Keratinocyte (primary cell): ENCODE measurements around the gene MTM1. TPM values are rescaled to one million over a fixed set of nuclear protein-coding genes. Genes with fewer than 3 reads are reported as not detected.

Source experiments
- DNase-seq: peaks from one replicate; pipeline ENCODE4 v3.0.0-alpha.2; 2011; ENCODE audit warnings: low read depth, missing footprints, low spot score
- FAIRE-seq: peaks from 2 replicates; lab custom pipeline; 2011; peaks lifted over from hg19 to GRCh38; lab: Jason Lieb, UNC
- H2AFZ ChIP-seq: 2 replicates; pipeline ENCODE4 v1.6.0; 2012; ENCODE audit warnings: low read length, control low read depth, inconsistent platforms; ENCODE audit not compliant: control insufficient read depth
- H3K27ac ChIP-seq: 2 replicates; pipeline ENCODE4 v1.5.1; 2011; ENCODE audit warnings: low read length; ENCODE audit not compliant: control insufficient read depth, insufficient read depth
- H3K27me3 ChIP-seq: 3 replicates; pipeline ENCODE4 v1.6.0; 2011; ENCODE audit warnings: low read length; ENCODE audit not compliant: control insufficient read depth, insufficient read depth; ENCODE audit errors: extremely low read depth
- H3K36me3 ChIP-seq, 2 experiments: 2 replicates in 1 of 2; 3 replicates in 1 of 2; pipeline ENCODE4 v1.5.1; 2011; ENCODE audit warnings: low read length in 2 of 2, mild to moderate bottlenecking in 1 of 2; ENCODE audit not compliant: control insufficient read depth in 2 of 2, insufficient read depth in 2 of 2; ENCODE audit errors: extremely low read depth in 1 of 2
- H3K4me1 ChIP-seq: 3 replicates; pipeline ENCODE4 v1.5.1; 2011; ENCODE audit warnings: low read length; ENCODE audit not compliant: control insufficient read depth, insufficient read depth; ENCODE audit errors: extremely low read depth
- H3K4me2 ChIP-seq: 3 replicates; pipeline ENCODE4 v1.6.0; 2011; ENCODE audit warnings: low read depth, low read length; ENCODE audit not compliant: control insufficient read depth, insufficient read depth; ENCODE audit errors: extremely low read depth
- H3K4me3 ChIP-seq, 3 experiments: fragments of 200-600 bp in 1 of 3; sonication (generic) in 1 of 3; 2 replicates in 2 of 3; 3 replicates in 1 of 3; pipeline ENCODE4 v1.5.1; 2011 to 2016; ENCODE audit warnings: low read length in 3 of 3, mild to moderate bottlenecking in 3 of 3, control low read depth in 2 of 3, inconsistent platforms in 1 of 3, low read depth in 1 of 3, mixed read lengths in 1 of 3, mixed run types in 1 of 3, moderate library complexity in 1 of 3; ENCODE audit not compliant: control insufficient read depth in 2 of 3, insufficient read depth in 2 of 3; ENCODE audit errors: extremely low read depth in 1 of 3
- H3K79me2 ChIP-seq: 2 replicates; pipeline ENCODE4 v1.6.0; 2012; ENCODE audit warnings: low read length; ENCODE audit not compliant: control insufficient read depth, insufficient read depth
- H3K9ac ChIP-seq: 3 replicates; pipeline ENCODE4 v1.6.0; 2011; ENCODE audit warnings: low read length; ENCODE audit not compliant: control insufficient read depth, insufficient read depth; ENCODE audit errors: extremely low read depth
- H3K9me1 ChIP-seq: 3 replicates; pipeline ENCODE4 v1.6.0; 2011; ENCODE audit warnings: low read length; ENCODE audit not compliant: control insufficient read depth, insufficient read depth; ENCODE audit errors: extremely low read depth
- H3K9me3 ChIP-seq: 2 replicates; pipeline ENCODE4 v1.5.1; 2012; ENCODE audit warnings: low read depth, low read length; ENCODE audit not compliant: control insufficient read depth
- H4K20me1 ChIP-seq: 3 replicates; pipeline ENCODE4 v1.6.0; 2011; ENCODE audit warnings: low read length; ENCODE audit not compliant: control insufficient read depth, insufficient read depth; ENCODE audit errors: extremely low read depth
- EZH2 ChIP-seq: IDR thresholded peaks from one replicate; pipeline ENCODE4 v1.6.1; 2012; ENCODE audit warnings: inconsistent platforms, mild to moderate bottlenecking, low read length, moderate library complexity
- dilution Hi-C: fragments of 300-500 bp; cut with MboI; formaldehyde crosslinking; loops from one replicate; pipeline ENCODE4 v1.7.0; 2020; ENCODE audit warnings: low sequenced_read_pairs; ENCODE audit not compliant: extremely low pct_ligation_motif_present
- polyA plus RNA-seq, 5 experiments: library from polyadenylated mRNA; depleted of rRNA in 3 of 5; stranded (reverse) in 3 of 5; stranded (forward) in 1 of 5; unstranded in 1 of 5; fragments of >200 nt; gene quantifications; 1 replicate in 1 of 5; 2 replicates in 3 of 5; 3 replicates in 1 of 5; pipeline versions ENCODE4 v1.2.1 to v1.2.3, GENCODE V29; 2011 to 2012; ENCODE audit warnings: missing spikeins in 2 of 5, low read depth in 1 of 5, low replicate concordance in 1 of 5
- TF ChIP-seq, protein P1 (sequence below), 3 experiments: IDR thresholded peaks in 1 of 3; conservative IDR thresholded peaks in 1 of 3; optimal IDR thresholded peaks in 1 of 3; 2 replicates in 2 of 3; 3 replicates in 1 of 3; pipeline versions ENCODE3 to v1.5.1; 2011; ENCODE audit warnings: low read length in 3 of 3, mild to moderate bottlenecking in 3 of 3, moderate library complexity in 2 of 3, control low read depth in 1 of 3, inconsistent platforms in 1 of 3; ENCODE audit not compliant: insufficient read depth in 2 of 3; ENCODE audit errors: extremely low read depth in 1 of 3

The MTM1 gene
- polyA plus RNA-seq, 1 donor (not counting 4 experiments of a cell fraction or from before 2014, with no cell fraction given), result 13.9 TPM

DNA sequence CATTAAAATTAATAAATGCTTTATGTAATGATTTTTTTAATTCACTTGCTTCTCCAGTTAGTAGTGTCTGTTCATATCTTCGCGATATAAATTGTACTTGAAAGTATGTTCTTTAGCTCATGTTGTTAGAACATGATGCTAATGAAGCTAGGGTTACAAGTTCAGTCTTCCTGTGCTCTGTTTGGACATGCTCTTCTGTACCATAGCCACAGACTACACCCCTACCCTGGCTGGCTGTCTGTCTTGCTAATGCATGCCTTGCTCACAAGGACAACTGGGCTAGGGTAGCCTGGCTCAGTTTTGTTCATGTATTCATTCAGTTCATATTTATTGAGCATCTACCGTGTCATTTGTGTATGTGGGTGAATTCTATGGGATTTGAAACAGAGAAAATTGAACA, 74.0 kb downstream of the MTM1 start:
- peak; percentile 44 for FAIRE-seq
- TF ChIP-seq, protein P1, sequence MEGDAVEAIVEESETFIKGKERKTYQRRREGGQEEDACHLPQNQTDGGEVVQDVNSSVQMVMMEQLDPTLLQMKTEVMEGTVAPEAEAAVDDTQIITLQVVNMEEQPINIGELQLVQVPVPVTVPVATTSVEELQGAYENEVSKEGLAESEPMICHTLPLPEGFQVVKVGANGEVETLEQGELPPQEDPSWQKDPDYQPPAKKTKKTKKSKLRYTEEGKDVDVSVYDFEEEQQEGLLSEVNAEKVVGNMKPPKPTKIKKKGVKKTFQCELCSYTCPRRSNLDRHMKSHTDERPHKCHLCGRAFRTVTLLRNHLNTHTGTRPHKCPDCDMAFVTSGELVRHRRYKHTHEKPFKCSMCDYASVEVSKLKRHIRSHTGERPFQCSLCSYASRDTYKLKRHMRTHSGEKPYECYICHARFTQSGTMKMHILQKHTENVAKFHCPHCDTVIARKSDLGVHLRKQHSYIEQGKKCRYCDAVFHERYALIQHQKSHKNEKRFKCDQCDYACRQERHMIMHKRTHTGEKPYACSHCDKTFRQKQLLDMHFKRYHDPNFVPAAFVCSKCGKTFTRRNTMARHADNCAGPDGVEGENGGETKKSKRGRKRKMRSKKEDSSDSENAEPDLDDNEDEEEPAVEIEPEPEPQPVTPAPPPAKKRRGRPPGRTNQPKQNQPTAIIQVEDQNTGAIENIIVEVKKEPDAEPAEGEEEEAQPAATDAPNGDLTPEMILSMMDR (optimal IDR thresholded peaks at IDR 0.05 in 1 of 3, IDR thresholded peaks at IDR 0.05 in 1 of 3, conservative IDR thresholded peaks at IDR 0.05 in 1 of 3; ENCODE audit: extremely low read depth in 1 of 3, insufficient read depth in 2 of 3, low read length in 3 of 3), result no peak
- TF ChIP-seq EZH2, result no peak
- Histone ChIP-seq H3K36me3 (peaks cover 0 to 5% of the 10 kb centered on the region in 2 experiments), H3K4me1 (peaks cover 12% of the 10 kb centered on the region), H3K4me2 (peak overlapping the region; percentile 35), H3K9ac (no peak overlapping the region), H3K9me1 (no peaks in the 10 kb centered on the region), H3K9me3 (no peaks in the 10 kb centered on the region), H4K20me1 (no peaks in the 10 kb centered on the region), H2AFZ (no peak overlapping the region), H3K79me2 (no peaks in the 10 kb centered on the region), H3K27ac (peak overlapping the region; percentile 15), H3K27me3 (no peaks in the 10 kb centered on the region), H3K4me3 (no peak overlapping the region)
- dilution Hi-C loops, result no loop called here
- DNase-seq, result no peak

DNA sequence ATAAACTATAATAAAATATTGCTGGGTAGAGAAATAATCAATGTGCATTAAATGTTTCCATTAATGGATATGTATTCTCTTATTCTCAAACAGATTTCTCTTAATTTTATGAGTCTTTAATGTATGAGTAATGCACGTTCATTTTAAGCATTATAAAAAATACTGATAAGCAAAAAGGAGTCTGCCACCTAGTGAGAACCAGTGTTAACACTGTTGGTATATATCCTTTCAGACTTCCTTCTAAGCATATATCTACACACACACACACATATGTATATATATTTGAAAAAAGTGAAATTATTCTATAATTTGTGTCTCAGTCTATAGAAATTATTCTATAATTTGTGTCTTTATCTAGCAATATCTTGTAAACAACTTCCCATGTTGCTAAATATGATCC, 74.8 kb downstream of the MTM1 start:
- FAIRE-seq, result no peak
- TF ChIP-seq, protein P1 (optimal IDR thresholded peaks at IDR 0.05 in 1 of 3, IDR thresholded peaks at IDR 0.05 in 1 of 3, conservative IDR thresholded peaks at IDR 0.05 in 1 of 3; ENCODE audit: extremely low read depth in 1 of 3, insufficient read depth in 2 of 3, low read length in 3 of 3), result no peak
- no peak for TF ChIP-seq EZH2

More for the DNA sequence above, 74.8 kb downstream of the MTM1 start:
- Histone ChIP-seq H2AFZ (no peak overlapping the region), H3K4me3 (no peak overlapping the region), H3K4me1 (peaks cover 12% of the 10 kb centered on the region), H3K9ac (no peak overlapping the region), H4K20me1 (no peaks in the 10 kb centered on the region), H3K79me2 (no peaks in the 10 kb centered on the region), H3K27me3 (no peaks in the 10 kb centered on the region), H3K9me3 (no peaks in the 10 kb centered on the region), H3K9me1 (no peaks in the 10 kb centered on the region), H3K27ac (no peak overlapping the region), H3K4me2 (no peak overlapping the region), H3K36me3 (peaks cover 0 to 5% of the 10 kb centered on the region in 2 experiments)
- dilution Hi-C loops, result no loop called here
- no peak for DNase-seq
